H1 (cell line): ENCODE results near the gene ENSA. TPM values are rescaled to one million over a fixed set of nuclear protein-coding genes. Genes with fewer than 3 reads are reported as not detected.
A peak's percentile ranks its signal among the peaks of the same experiment; 100 is the strongest.

Experiments used
- CTCF ChIA-PET: fragments of 300-600 bp; sonication (Branson Sonifier 250); formaldehyde crosslinking; loops from one replicate; lab custom pipeline; 2021; ENCODE audit not compliant: partially characterized antibody; lab: Charles Lee
- POLR2A ChIA-PET: fragments of 300-600 bp; sonication (Branson Sonifier 250); formaldehyde crosslinking; loops from one replicate; lab custom pipeline; 2021; ENCODE audit warnings: inconsistent platforms; ENCODE audit not compliant: partially characterized antibody; lab: Charles Lee
- DNase-seq, 2 experiments: peaks; one replicate each; pipeline versions ENCODE4 v3.0.0 to v3.0.0-alpha.2; 2010 to 2022; ENCODE audit warnings: low spot score in 2 of 2, low read depth in 1 of 2, mixed read lengths in 1 of 2
- FAIRE-seq: peaks from 2 replicates; lab custom pipeline; 2011; peaks lifted over from hg19 to GRCh38; lab: Jason Lieb, UNC
- H2AFZ ChIP-seq: 2 replicates; pipeline ENCODE4 v1.8.1; 2012; ENCODE audit warnings: low read length, inconsistent platforms
- H2AK5ac ChIP-seq: 2 replicates; pipeline ENCODE4 v1.6.1; 2013; ENCODE audit warnings: low read depth, low read length
- H2BK120ac ChIP-seq: replicated peaks from 2 replicates; pipeline ENCODE3; 2013; ENCODE audit warnings: low read depth, low read length, inconsistent platforms
- H2BK12ac ChIP-seq: 2 replicates; pipeline ENCODE4 v1.6.1; 2013; ENCODE audit warnings: low read depth, low read length
- H2BK15ac ChIP-seq: 2 replicates; pipeline ENCODE4 v1.6.1; 2013; ENCODE audit warnings: low read length
- H2BK20ac ChIP-seq: 2 replicates; pipeline ENCODE4 v1.6.1; 2013; ENCODE audit warnings: low read length
- H2BK5ac ChIP-seq: 2 replicates; pipeline ENCODE4 v1.6.1; 2013; ENCODE audit warnings: low read depth, low read length
- H3K14ac ChIP-seq: 2 replicates; pipeline ENCODE4 v1.6.1; 2013; ENCODE audit warnings: inconsistent platforms; ENCODE audit not compliant: insufficient read length
- H3K18ac ChIP-seq: 2 replicates; pipeline ENCODE4 v1.6.1; 2013; ENCODE audit warnings: low read length; ENCODE audit errors: extremely low read depth
- H3K23ac ChIP-seq: 2 replicates; pipeline ENCODE4 v1.6.1; 2013; ENCODE audit warnings: inconsistent platforms; ENCODE audit not compliant: insufficient read length
- H3K23me2 ChIP-seq: 2 replicates; pipeline ENCODE4 v1.6.1; 2013; ENCODE audit warnings: low read depth, low read length
- H3K27ac ChIP-seq: 2 replicates; pipeline ENCODE4 v1.6.1; 2011; ENCODE audit warnings: low read depth, low read length, inconsistent platforms
- H3K27me3 ChIP-seq, 4 experiments: replicated peaks in 1 of 4; 1 replicate in 1 of 4; 2 replicates in 3 of 4; pipeline versions ENCODE4 v1.6.1 to v1.8.1; 2011 to 2013; ENCODE audit warnings: low read length in 3 of 4, mild to moderate bottlenecking in 3 of 4, inconsistent platforms in 2 of 4, mixed read lengths in 2 of 4, moderate library complexity in 1 of 4; ENCODE audit not compliant: control insufficient read depth in 3 of 4, insufficient read depth in 3 of 4; ENCODE audit errors: extremely low read depth in 1 of 4
- H3K36me3 ChIP-seq, 4 experiments: 2 replicates each; pipeline versions ENCODE4 v1.6.1 to v1.8.1; 2011 to 2013; ENCODE audit warnings: mild to moderate bottlenecking in 4 of 4, low read length in 3 of 4, moderate library complexity in 2 of 4, control low read depth in 1 of 4, inconsistent platforms in 1 of 4; ENCODE audit not compliant: insufficient read depth in 4 of 4, control insufficient read depth in 2 of 4
- H3K4ac ChIP-seq: replicated peaks from 2 replicates; pipeline ENCODE3; 2013; ENCODE audit warnings: low read length, low read depth, mixed read lengths, inconsistent platforms; ENCODE audit not compliant: insufficient read length
- H3K4me1 ChIP-seq, 4 experiments: replicated peaks in 1 of 4; 1 replicate in 1 of 4; 2 replicates in 3 of 4; pipeline versions ENCODE4 v1.6.1 to v1.8.1; 2011 to 2013; ENCODE audit warnings: low read length in 3 of 4, inconsistent platforms in 2 of 4, mixed read lengths in 1 of 4; ENCODE audit not compliant: insufficient read depth in 4 of 4, control insufficient read depth in 3 of 4
- H3K4me2 ChIP-seq, 2 experiments: 2 replicates each; pipeline versions ENCODE4 v1.6.1 to v1.8.1; 2011 to 2013; ENCODE audit warnings: low read depth in 2 of 2, low read length in 2 of 2, control low read depth in 1 of 2, inconsistent platforms in 1 of 2, mild to moderate bottlenecking in 1 of 2; ENCODE audit not compliant: insufficient read depth in 1 of 2
- H3K4me3 ChIP-seq, 4 experiments: fragments of 200-600, 300-600 bp in 1 of 4; sonication (generic), shearing (Covaris generic), sonication (Bioruptor Twin) in 1 of 4; 2 replicates each; pipeline versions ENCODE4 v1.5.1 to v1.8.1; 2011 to 2016; ENCODE audit warnings: low read length in 4 of 4, low read depth in 3 of 4, control low read depth in 2 of 4, inconsistent platforms in 2 of 4, mild to moderate bottlenecking in 2 of 4, mixed read lengths in 1 of 4, moderate library complexity in 1 of 4; ENCODE audit not compliant: insufficient read depth in 2 of 4; ENCODE audit errors: extremely low read depth in 1 of 4
- H3K56ac ChIP-seq: replicated peaks from 2 replicates; pipeline ENCODE3; 2013; ENCODE audit warnings: low read depth, mild to moderate bottlenecking, mixed read lengths, low read length, inconsistent platforms; ENCODE audit not compliant: insufficient read length
- H3K79me1 ChIP-seq: 2 replicates; pipeline ENCODE4 v1.6.1; 2013; ENCODE audit warnings: low read depth, low read length, control low read depth
- H3K79me2 ChIP-seq, 2 experiments: 2 replicates each; pipeline versions ENCODE4 v1.6.1 to v1.8.1; 2012 to 2013; ENCODE audit warnings: low read length in 2 of 2, mild to moderate bottlenecking in 2 of 2, inconsistent platforms in 1 of 2; ENCODE audit not compliant: insufficient read depth in 2 of 2, control insufficient read depth in 1 of 2
- H3K9ac ChIP-seq, 4 experiments: replicated peaks in 1 of 4; 1 replicate in 1 of 4; 2 replicates in 3 of 4; pipeline versions ENCODE4 v1.6.1 to v1.8.1; 2011 to 2013; ENCODE audit warnings: low read depth in 3 of 4, low read length in 3 of 4, control low read depth in 2 of 4, mild to moderate bottlenecking in 2 of 4, moderate library complexity in 2 of 4, inconsistent platforms in 1 of 4; ENCODE audit errors: extremely low read depth in 1 of 4
- H3K9me3 ChIP-seq, 2 experiments: 2 replicates each; pipeline versions ENCODE4 v1.6.1 to v1.8.1; 2012 to 2013; ENCODE audit warnings: mild to moderate bottlenecking in 2 of 2, moderate library complexity in 2 of 2, control low read depth in 1 of 2, inconsistent platforms in 1 of 2, low read depth in 1 of 2, low read length in 1 of 2, mixed read lengths in 1 of 2; ENCODE audit not compliant: insufficient read depth in 2 of 2
- H4K20me1 ChIP-seq, 2 experiments: replicated peaks in 1 of 2; 2 replicates each; pipeline versions ENCODE3 to v1.8.1; 2011 to 2013; ENCODE audit warnings: inconsistent platforms in 2 of 2, low read length in 2 of 2, mild to moderate bottlenecking in 1 of 2; ENCODE audit not compliant: insufficient read depth in 2 of 2, control insufficient read depth in 1 of 2
- H4K5ac ChIP-seq: 2 replicates; pipeline ENCODE4 v1.6.1; 2013; ENCODE audit warnings: low read length, low read depth, mixed read lengths, inconsistent platforms; ENCODE audit not compliant: insufficient read length
- H4K8ac ChIP-seq: 2 replicates; pipeline ENCODE4 v1.8.0; 2013; ENCODE audit warnings: mild to moderate bottlenecking, moderate library complexity, low read length, inconsistent platforms; ENCODE audit not compliant: insufficient read depth; ENCODE audit errors: extremely low read depth
- H4K91ac ChIP-seq: replicated peaks from 2 replicates; pipeline ENCODE3; 2013; ENCODE audit warnings: low read length, mixed read lengths, inconsistent platforms; ENCODE audit not compliant: insufficient read length
- ASH2L ChIP-seq: fragments of 200-600, 300-600 bp; sonication (generic); IDR thresholded peaks from one replicate; pipeline ENCODE4 v1.7.1; 2017; ENCODE audit warnings: low read length
- CEBPB ChIP-seq: IDR thresholded peaks from 2 replicates; pipeline ENCODE4 v1.6.1; 2012; ENCODE audit warnings: low read depth, low read length
- GTF2F1 ChIP-seq: IDR thresholded peaks from 2 replicates; pipeline ENCODE4 v1.6.1; 2012; ENCODE audit warnings: low read depth, low read length, improper control_type of control experiment, borderline replicate concordance
- TAF7 ChIP-seq: optimal IDR thresholded peaks from 2 replicates; pipeline ENCODE3; 2011; ENCODE audit warnings: low read depth, mild to moderate bottlenecking, inconsistent platforms, low read length, moderate library complexity, borderline replicate concordance
- TEAD4 ChIP-seq: IDR thresholded peaks from 2 replicates; pipeline ENCODE4 v1.6.1; 2012; ENCODE audit warnings: low read depth, low read length, inconsistent platforms, mixed read lengths
- WGBS, 2 experiments: shearing (Covaris generic) in 1 of 2; methylation state at CpG; one replicate each; pipeline versions ENCODE4 v1.1.6 to v1.1.7; 2013 to 2015; ENCODE audit warnings: low lambda C conversion rate in 2 of 2, mixed read lengths in 2 of 2, inconsistent platforms in 1 of 2, low coverage in 1 of 2, missing lambda C conversion rate in 1 of 2; ENCODE audit not compliant: insufficient replicate concordance in 2 of 2, insufficient coverage in 1 of 2, insufficient read length in 1 of 2; ENCODE audit errors: extremely low coverage in 1 of 2, missing lambda C conversion rate in 1 of 2; 5-methylcytosine and 5-hydroxymethylcytosine counted together
- polyA plus RNA-seq, 7 experiments: library from polyadenylated mRNA; depleted of rRNA in 3 of 7; stranded (reverse) in 5 of 7; unstranded in 2 of 7; fragments of >200 nt in 5 of 7; fragments of 200-250 nt in 2 of 7; gene quantifications; 1 replicate in 5 of 7; 2 replicates in 1 of 7; 4 replicates in 1 of 7; pipeline versions ENCODE4 v1.2.1 to v1.2.3, GENCODE V29; 2011 to 2013; ENCODE audit warnings: missing spikeins in 2 of 7, mixed read lengths in 2 of 7
- total RNA-seq: library from RNA; stranded (reverse); fragmentation: NEBNext Ultra II Directional; extraction: Animal tissue kit (Norgen Biotek cat#: 25700); gene quantifications from 2 replicates; pipeline ENCODE4 v1.2.1, GENCODE V29; 2021

ENSA gene
- total and polyA plus RNA-seq, 2 of the 8 experiments (the other 6 are each of a cell fraction or from before 2014, with no cell fraction given), result 48.2 to 229 TPM

DNA sequence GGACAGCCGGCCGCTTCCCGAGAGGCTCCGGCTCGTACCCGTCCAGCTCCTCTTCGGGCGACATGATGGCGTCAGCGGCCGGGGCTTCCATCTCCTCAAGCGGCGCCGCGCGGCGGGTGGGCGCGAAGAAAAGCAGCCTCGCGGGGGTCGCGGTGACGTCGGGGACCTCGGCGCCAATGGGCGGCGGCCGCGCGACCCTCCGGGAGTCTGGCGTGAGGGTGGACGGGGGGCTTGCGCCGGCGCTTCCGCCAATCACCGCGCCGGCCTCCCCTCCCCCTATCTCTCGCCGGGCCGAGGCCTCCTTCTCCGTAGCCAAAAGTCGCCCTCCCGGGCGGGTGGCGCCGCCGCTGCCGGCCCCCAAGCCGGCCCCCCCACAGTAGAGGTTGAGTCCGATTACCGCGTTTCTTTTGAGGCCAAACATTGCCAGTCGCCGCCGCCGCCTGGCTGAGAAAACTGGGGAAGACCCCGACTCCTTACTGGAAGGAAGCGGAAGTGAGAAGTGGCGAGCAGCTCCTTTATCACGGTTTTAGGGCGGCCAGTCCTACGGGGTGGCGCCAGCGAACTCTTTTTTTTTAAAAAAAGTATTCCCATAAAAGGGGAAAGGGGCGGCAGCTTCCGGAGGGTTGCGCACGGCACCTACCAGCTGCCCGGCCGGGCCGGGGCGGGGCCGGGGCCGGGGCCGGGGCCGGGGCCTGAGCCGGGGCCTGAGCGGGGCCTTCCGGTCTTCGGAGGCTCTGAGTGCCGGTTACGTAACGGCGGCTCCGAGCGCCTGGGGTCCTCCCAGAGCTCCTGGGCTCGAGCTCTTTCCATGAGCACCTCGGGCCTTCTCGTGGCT lies 50.1 kb downstream of the ENSA start, which contains the start of gene MCL1:
MCL1 (minus strand) TSS at position 501 of the 835 bp plus-strand sequence; CDS start at position 421, 80 bp downstream.
- Histone ChIP-seq H4K8ac (peak within 1 kb of the TSS; percentile 98), H3K79me1 (peaks cover 2% of the 10 kb centered on the region; the same call in 1 of the 2 replicates), H3K4ac (peak within 1 kb of the TSS; percentile 85), H3K23ac (no peak within 1 kb of the TSS), H2AFZ (no peak within 1 kb of the TSS), H4K5ac (peak within 1 kb of the TSS; percentile 94), H4K20me1 (peaks cover 29 to 33% of the 10 kb centered on the region in 2 experiments), H3K18ac (peak within 1 kb of the TSS; percentile 99), H3K56ac (peak within 1 kb of the TSS; percentile 99), H2BK20ac (no peak within 1 kb of the TSS), H3K14ac (peak within 1 kb of the TSS; percentile 19), H3K4me3 (peak within 1 kb of the TSS; percentile 100), H2AK5ac (peak within 1 kb of the TSS; percentile 97), H2BK120ac (peak within 1 kb of the TSS; percentile 24), H3K4me2 (peak within 1 kb of the TSS; percentile 72 to 78), H3K27ac (peak within 1 kb of the TSS; percentile 98), H4K91ac (peak within 1 kb of the TSS; percentile 96), H3K79me2 (peaks cover 38 to 49% of the 10 kb centered on the region in 2 experiments), H3K23me2 (peaks cover 9% of the 10 kb centered on the region), H3K9ac (peak within 1 kb of the TSS; percentile 99 to 100 (median 100)), H2BK15ac (peak within 1 kb of the TSS; percentile 83), H2BK12ac (peak within 1 kb of the TSS; percentile 99), H3K4me1 (peaks cover 5 to 15% (median 13%) of the 10 kb centered on the region in 4 experiments), H2BK5ac (peak within 1 kb of the TSS; percentile 100), H3K36me3 (peaks cover 24 to 45% (median 32%) of the 10 kb centered on the region in 4 experiments), H3K9me3 (no peaks in the 10 kb centered on the region), H3K27me3 (no peaks in the 10 kb centered on the region)
- POLR2A ChIA-PET, result interaction anchor here (0.7 to 43.7 kb wide), 49 partner anchors 8 to 1018 kb away, joined by 3 to 1380 read pairs (median 4); partner anchors contain the start of genes ADAMTSL4, ANXA9, ARNT and CTSK
- WGBS, 2 experiments, result 2% methylated on average over 56 of the region's 94 CpGs; no CpG with 5 or more reads in 1 of the 2 experiments
- DNase-seq (peak; percentile 82 to 90), FAIRE-seq (no peak)
- CTCF ChIA-PET, result interaction anchor here (0.6 to 3.5 kb wide), 9 partner anchors 8 to 64 kb away, joined by 3 to 29 read pairs (median 4); no protein-coding TSS in a partner anchor
- TF ChIP-seq ASH2L (peak; percentile 82), TEAD4 (no peak), GTF2F1 (peak; percentile 94), TAF7 (peak; percentile 98), CEBPB (peak; percentile 68)
